Spleen (tissue), 11 donors: ENCODE measurements around the gene CST3. TPM values are rescaled to one million over a fixed set of nuclear protein-coding genes. Genes with fewer than 3 reads are reported as not detected.

Experiments
- DNase-seq: peaks from one replicate; pipeline ENCODE4 v3.0.0-alpha.2; 2020
- H3K27ac ChIP-seq, 8 donors: fragments of 200-600 bp; sonication (generic) in 7 of 8; 1 replicate in 4 of 8; 2 replicates in 4 of 8; pipeline versions ENCODE4 v1.5.0 to v1.8.0; 2016 to 2021; ENCODE audit warnings: inconsistent platforms in 4 of 8, mild to moderate bottlenecking in 4 of 8, moderate library complexity in 1 of 8
- H3K27me3 ChIP-seq, 7 donors: fragments of 200-600 bp; sonication (generic) in 6 of 7; replicated peaks in 1 of 7; 1 replicate in 4 of 7; 2 replicates in 3 of 7; pipeline versions ENCODE4 v1.5.0 to v1.8.0; 2016 to 2021; ENCODE audit warnings: inconsistent platforms in 3 of 7, mild to moderate bottlenecking in 1 of 7
- H3K36me3 ChIP-seq, 6 donors: fragments of 200-600 bp; sonication (generic) in 5 of 6; 1 replicate in 4 of 6; 2 replicates in 2 of 6; pipeline versions ENCODE4 v1.5.0 to v1.8.0; 2016 to 2021; ENCODE audit warnings: inconsistent platforms in 2 of 6
- H3K4me1 ChIP-seq, 6 donors: fragments of 200-600 bp; sonication (generic) in 5 of 6; 1 replicate in 3 of 6; 2 replicates in 3 of 6; pipeline versions ENCODE4 v1.5.0 to v1.8.0; 2016 to 2021; ENCODE audit warnings: inconsistent platforms in 3 of 6
- H3K4me3 ChIP-seq, 8 donors: fragments of 200-600 bp; sonication (generic) in 7 of 8; 1 replicate in 4 of 8; 2 replicates in 4 of 8; pipeline versions ENCODE4 v1.5.0 to v1.8.0; 2016 to 2021; ENCODE audit warnings: inconsistent platforms in 4 of 8, mild to moderate bottlenecking in 4 of 8, moderate library complexity in 2 of 8
- H3K9me3 ChIP-seq, 8 donors: fragments of 200-600 bp; sonication (generic) in 7 of 8; 1 replicate in 4 of 8; 2 replicates in 4 of 8; pipeline versions ENCODE4 v1.5.0 to v1.8.0; 2016 to 2021; ENCODE audit warnings: inconsistent platforms in 4 of 8
- POLR2A ChIP-seq, 3 donors: fragments of 450-650 bp; IDR thresholded peaks; one replicate each; pipeline ENCODE4 v1.5.1; 2017; ENCODE audit warnings: antibody characterized with exemption in 3 of 3, mild to moderate bottlenecking in 1 of 3
- POLR2AphosphoS5 ChIP-seq, 3 donors: sonication (generic); formaldehyde crosslinking; IDR thresholded peaks; one replicate each; pipeline ENCODE4 v1.5.1; 2017; ENCODE audit warnings: antibody characterized with exemption in 3 of 3
- WGBS, 5 donors: extraction: QIAGEN DNeasy Blood & Tissue Kit in 3 of 5; methylation state at CpG; one replicate each; pipeline versions ENCODE4 v1.1.5 to v1.1.7; 2013 to 2018; 5-methylcytosine and 5-hydroxymethylcytosine counted together
- intact Hi-C: fragments of 100-400 bp; cut with DNase I; formaldehyde crosslinking; loops from one replicate; pipeline ENCODE4 v1.15.0; 2023; ENCODE audit warnings: low total_unique reads
- polyA plus RNA-seq, 3 donors: library from polyadenylated mRNA; stranded (reverse); fragments of 200-250 nt; gene quantifications; one replicate each; pipeline ENCODE4 v1.2.1, GENCODE V29; 2013
- total RNA-seq, 7 donors: library from RNA; depleted of rRNA in 3 of 7; stranded (reverse); fragments of >200 nt in 3 of 7; fragmentation: NEBNext Ultra II Directional in 4 of 7; extraction: Animal tissue kit (Norgen Biotek cat#: 25700) in 4 of 7; gene quantifications; one replicate each; pipeline versions ENCODE4 v1.1.0 to v1.2.1, GENCODE V29; 2016 to 2021
- TF ChIP-seq, protein P1 (sequence below), 11 experiments: fragments of 200-600 bp in 7 of 11; fragments of 450-650 bp in 4 of 11; sonication (generic) in 4 of 11; IDR thresholded peaks in 8 of 11; conservative IDR thresholded peaks in 3 of 11; 1 replicate in 7 of 11; 2 replicates in 4 of 11; pipeline versions ENCODE4 v1.4.0 to v1.8.0; 2016 to 2021; ENCODE audit warnings: antibody characterized with exemption in 11 of 11, inconsistent platforms in 4 of 11, mild to moderate bottlenecking in 1 of 11
- donor health status: healthy with polysubstance abuse.
- donor health status: DM: no; HTN: no; CAD: no; lungs with moderate emphysema.
- donor health status: DM: no; HTN: no; CAD: no.
- donor health status: Bipolar disorder and iron deficiency.
- donor health status: healthy.
- donor health status: DM: no; HTN: no; CAD: no.
- donor health status: DM: yes; HTN: yes; CAD: no.

CST3 gene
- total and polyA plus RNA-seq, 10 donors = 199 to 1,082 (median 595) TPM

DNA sequence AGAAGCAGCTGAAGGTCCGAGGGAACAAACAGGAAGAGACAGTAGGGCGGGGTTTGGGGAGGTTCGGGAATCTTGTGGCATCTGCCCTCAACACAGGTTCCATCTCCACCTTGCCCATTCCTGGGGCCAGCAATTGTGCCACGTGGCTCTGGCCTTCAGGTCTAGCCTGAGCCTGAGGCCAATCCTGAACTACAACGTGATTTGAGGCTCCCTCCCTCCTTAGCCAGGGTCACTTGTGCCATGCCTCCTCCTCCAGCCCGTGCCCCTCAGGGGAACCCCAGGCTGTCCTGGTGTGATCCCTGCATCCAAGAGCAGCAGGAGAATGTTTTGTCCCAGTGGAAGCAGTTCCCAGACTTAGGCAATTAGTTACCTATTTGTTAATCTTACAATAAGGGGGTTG, 35.1 kb downstream of the CST3 start:
- H3K27ac ChIP-seq = no peak overlapping the region
- intact Hi-C loops = no loop called here
- peaks cover 0 to 10% (median 0%) of the 10 kb centered on the region in 6 donors for H3K4me1 ChIP-seq
- no peak for DNase-seq
- no peaks in the 10 kb centered on the region for H3K36me3 ChIP-seq
- TF ChIP-seq, protein P1, sequence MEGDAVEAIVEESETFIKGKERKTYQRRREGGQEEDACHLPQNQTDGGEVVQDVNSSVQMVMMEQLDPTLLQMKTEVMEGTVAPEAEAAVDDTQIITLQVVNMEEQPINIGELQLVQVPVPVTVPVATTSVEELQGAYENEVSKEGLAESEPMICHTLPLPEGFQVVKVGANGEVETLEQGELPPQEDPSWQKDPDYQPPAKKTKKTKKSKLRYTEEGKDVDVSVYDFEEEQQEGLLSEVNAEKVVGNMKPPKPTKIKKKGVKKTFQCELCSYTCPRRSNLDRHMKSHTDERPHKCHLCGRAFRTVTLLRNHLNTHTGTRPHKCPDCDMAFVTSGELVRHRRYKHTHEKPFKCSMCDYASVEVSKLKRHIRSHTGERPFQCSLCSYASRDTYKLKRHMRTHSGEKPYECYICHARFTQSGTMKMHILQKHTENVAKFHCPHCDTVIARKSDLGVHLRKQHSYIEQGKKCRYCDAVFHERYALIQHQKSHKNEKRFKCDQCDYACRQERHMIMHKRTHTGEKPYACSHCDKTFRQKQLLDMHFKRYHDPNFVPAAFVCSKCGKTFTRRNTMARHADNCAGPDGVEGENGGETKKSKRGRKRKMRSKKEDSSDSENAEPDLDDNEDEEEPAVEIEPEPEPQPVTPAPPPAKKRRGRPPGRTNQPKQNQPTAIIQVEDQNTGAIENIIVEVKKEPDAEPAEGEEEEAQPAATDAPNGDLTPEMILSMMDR (IDR thresholded peaks at IDR 0.05 in 8 of 11, conservative IDR thresholded peaks at IDR 0.05 in 3 of 11) = no peak
- no peak for TF ChIP-seq POLR2A (IDR thresholded peaks at IDR 0.05)
- TF ChIP-seq POLR2AphosphoS5 (IDR thresholded peaks at IDR 0.05) = no peak
- no peak overlapping the region for H3K4me3 ChIP-seq
- H3K9me3 ChIP-seq = no peaks in the 10 kb centered on the region
- WGBS, 5 donors = 51 to 73% (median 55%) methylated on average over 6 of the region's 6 CpGs
- H3K27me3 ChIP-seq = peaks cover 0 to 23% (median 0%) of the 10 kb centered on the region in 7 donors

DNA sequence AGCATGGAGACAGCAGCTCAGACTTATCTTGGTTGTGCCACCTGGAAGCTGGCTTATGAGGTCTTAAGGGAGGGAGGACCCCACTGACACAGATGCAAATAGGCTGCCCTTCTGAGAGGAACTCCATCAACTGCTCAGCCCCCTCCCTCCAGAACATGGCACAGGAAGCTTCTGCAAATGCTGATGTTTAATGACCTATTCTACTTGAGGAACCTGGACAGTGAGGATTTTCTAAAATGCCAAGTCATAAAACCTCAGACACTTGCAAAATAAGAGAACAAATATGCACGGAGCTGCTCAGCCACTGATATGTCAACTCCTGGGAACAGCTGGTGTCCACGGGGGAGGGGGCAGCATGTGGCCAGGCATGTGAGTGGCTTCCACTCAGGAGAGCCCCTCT, 35.5 kb downstream of the CST3 start:
- H3K4me1 ChIP-seq = peaks cover 0 to 10% (median 0%) of the 10 kb centered on the region in 6 donors
- peaks cover 0 to 23% (median 0%) of the 10 kb centered on the region in 7 donors for H3K27me3 ChIP-seq
- H3K9me3 ChIP-seq = no peaks in the 10 kb centered on the region
- whole genome bisulfite sequencing, 5 donors = 25 to 34% (median 26%) methylated on average over 2 of the region's 2 CpGs
- no peak for DNase-seq
- H3K4me3 ChIP-seq = no peak overlapping the region
- H3K27ac ChIP-seq = no peak overlapping the region
- no peaks in the 10 kb centered on the region for H3K36me3 ChIP-seq
- intact Hi-C loops = no loop called here
- TF ChIP-seq POLR2A (IDR thresholded peaks at IDR 0.05) (no peak), POLR2AphosphoS5 (IDR thresholded peaks at IDR 0.05) (no peak)
- TF ChIP-seq, protein P1 (IDR thresholded peaks at IDR 0.05 in 8 of 11, conservative IDR thresholded peaks at IDR 0.05 in 3 of 11) = no peak

DNA sequence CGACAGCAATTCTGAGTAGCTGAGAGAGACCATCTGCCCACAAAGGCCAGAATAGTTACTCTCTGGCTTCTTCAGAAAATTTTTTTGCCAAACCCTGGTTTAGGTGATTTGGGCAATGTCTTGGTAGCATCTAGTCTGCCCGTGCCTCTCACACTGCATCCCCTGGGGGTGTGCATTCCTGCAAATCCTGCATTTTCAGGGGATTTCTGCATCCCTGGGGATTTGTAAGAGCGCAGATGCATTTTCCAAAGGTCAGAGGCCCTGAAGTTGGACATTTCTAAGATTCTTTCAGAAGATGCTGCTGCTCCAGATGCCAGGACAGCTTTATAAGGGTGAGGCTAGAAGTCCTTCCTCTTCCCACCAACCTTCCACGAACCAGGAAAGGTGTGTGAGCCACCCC, 36.0 kb downstream of the CST3 start:
- Histone ChIP-seq H3K27me3 (peaks cover 0 to 23% (median 0%) of the 10 kb centered on the region in 7 donors), H3K4me3 (no peak overlapping the region), H3K36me3 (no peaks in the 10 kb centered on the region), H3K9me3 (no peaks in the 10 kb centered on the region), H3K27ac (no peak overlapping the region), H3K4me1 (peaks cover 0 to 5% (median 0%) of the 10 kb centered on the region in 6 donors)
- no peak for TF ChIP-seq POLR2AphosphoS5 (IDR thresholded peaks at IDR 0.05)
- TF ChIP-seq POLR2A (IDR thresholded peaks at IDR 0.05) = no peak
- TF ChIP-seq, protein P1 (IDR thresholded peaks at IDR 0.05 in 8 of 11, conservative IDR thresholded peaks at IDR 0.05 in 3 of 11) = no peak
- no peak for DNase-seq
- 60 to 84% (median 70%) methylated on average over 4 of the region's 4 CpGs for WGBS, 5 donors
- intact Hi-C loops = no loop called here

DNA sequence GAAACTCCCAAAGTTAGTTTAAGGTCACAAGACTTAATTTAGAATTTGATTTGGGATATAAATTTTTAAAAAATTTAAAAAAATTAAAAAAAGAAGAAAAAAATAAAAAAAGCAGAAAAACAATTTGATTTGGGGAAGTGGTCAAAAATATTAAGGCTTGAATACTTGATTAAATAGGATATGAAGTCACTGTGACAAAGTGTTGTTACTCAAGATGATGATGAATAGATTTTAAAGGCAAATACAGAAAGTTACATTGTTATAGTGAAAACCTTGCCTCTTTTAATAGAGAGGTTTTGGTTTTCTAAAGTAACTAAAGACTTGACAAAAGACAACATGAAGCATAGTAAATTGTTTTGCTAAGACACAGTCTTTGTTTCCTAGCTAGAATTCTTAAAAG, 39.3 kb downstream of the CST3 start:
- H3K36me3 ChIP-seq = no peaks in the 10 kb centered on the region

More for the DNA sequence above, 39.3 kb downstream of the CST3 start:
- Histone ChIP-seq H3K27ac (no peak overlapping the region), H3K4me1 (no peaks in the 10 kb centered on the region), H3K9me3 (no peaks in the 10 kb centered on the region), H3K27me3 (peaks cover 0 to 8% (median 0%) of the 10 kb centered on the region in 7 donors), H3K4me3 (no peak overlapping the region)
- DNase-seq = no peak
- TF ChIP-seq POLR2AphosphoS5 (IDR thresholded peaks at IDR 0.05) (no peak), POLR2A (IDR thresholded peaks at IDR 0.05) (no peak)
- TF ChIP-seq, protein P1 (IDR thresholded peaks at IDR 0.05 in 8 of 11, conservative IDR thresholded peaks at IDR 0.05 in 3 of 11) = no peak
- intact Hi-C loops = no loop called here
